ENCODE results near the gene KLHL3.
"Not testable (repeated sequence)": the region's sequence is repeated elsewhere in the genome, so short reads cannot be mapped to it uniquely, and the experiment has no call there.

Gene KLHL3

GRCh38 chr5:137735555-137736284 lies at the start of gene KLHL3:
Gene KLHL3, minus strand, starts transcription at chr5:137736089. Its CDS starts 443 bp downstream, at chr5:137735646.
- in situ Hi-C loops (cut with MboI; ENCODE audit: low sequenced_read_pairs): no loop called here

GRCh38 chr5:137782984-137783536 lies 47.2 kb upstream of the KLHL3 start:
- in situ Hi-C loops (cut with MboI; ENCODE audit: low sequenced_read_pairs): no loop called here

GRCh38 chr5:137782055-137782454 lies 46.2 kb upstream of the KLHL3 start:
- in situ Hi-C loops (cut with MboI; ENCODE audit: low sequenced_read_pairs): no loop called here

GRCh38 chr5:137778772-137779564 lies 43.1 kb upstream of the KLHL3 start:
- in situ Hi-C loops (cut with MboI; ENCODE audit: low sequenced_read_pairs): no loop called here

- in situ Hi-C loops (cut with MboI; ENCODE audit: low sequenced_read_pairs): not testable (repeated sequence)
Observed at GRCh38 chr5:137767937-137768336, 32.0 kb upstream of the KLHL3 start.

GRCh38 chr5:137761566-137761965 lies 25.7 kb upstream of the KLHL3 start:
- in situ Hi-C loops (cut with MboI; ENCODE audit: low sequenced_read_pairs): no loop called here

GRCh38 chr5:137760719-137761516 lies 25.0 kb upstream of the KLHL3 start:
- in situ Hi-C loops (cut with MboI; ENCODE audit: low sequenced_read_pairs): no loop called here

- in situ Hi-C loops (cut with MboI; ENCODE audit: low sequenced_read_pairs): no loop called here
Observed at GRCh38 chr5:137760294-137760693, 24.4 kb upstream of the KLHL3 start.

- in situ Hi-C loops (cut with MboI; ENCODE audit: low sequenced_read_pairs): no loop called here
Observed at GRCh38 chr5:137758715-137759306, 22.9 kb upstream of the KLHL3 start.

GRCh38 chr5:137758121-137758520 lies 22.2 kb upstream of the KLHL3 start:
- in situ Hi-C loops (cut with MboI; ENCODE audit: low sequenced_read_pairs): no loop called here

- in situ Hi-C loops (cut with MboI; ENCODE audit: low sequenced_read_pairs): no loop called here
Observed at GRCh38 chr5:137757634-137758033, 21.7 kb upstream of the KLHL3 start.

GRCh38 chr5:137754961-137755762 lies 19.3 kb upstream of the KLHL3 start:
- in situ Hi-C loops (cut with MboI; ENCODE audit: low sequenced_read_pairs): no loop called here

- in situ Hi-C loops (cut with MboI; ENCODE audit: low sequenced_read_pairs): no loop called here
Observed at GRCh38 chr5:137754188-137754960, 18.5 kb upstream of the KLHL3 start, which contains the start of gene HNRNPA0. Gene HNRNPA0, minus strand, starts transcription at chr5:137754363. Its CDS starts 297 bp downstream, at chr5:137754066.

GRCh38 chr5:137753691-137754187 lies 17.9 kb upstream of the KLHL3 start:
- in situ Hi-C loops (cut with MboI; ENCODE audit: low sequenced_read_pairs): no loop called here

- in situ Hi-C loops (cut with MboI; ENCODE audit: low sequenced_read_pairs): no loop called here
Observed at GRCh38 chr5:137752905-137753690, 17.2 kb upstream of the KLHL3 start.

- in situ Hi-C loops (cut with MboI; ENCODE audit: low sequenced_read_pairs): no loop called here
Observed at GRCh38 chr5:137751869-137752491, 16.1 kb upstream of the KLHL3 start.

- in situ Hi-C loops (cut with MboI; ENCODE audit: low sequenced_read_pairs): no loop called here
Observed at GRCh38 chr5:137750436-137750835, 14.5 kb upstream of the KLHL3 start.

- in situ Hi-C loops (cut with MboI; ENCODE audit: low sequenced_read_pairs): no loop called here
Observed at GRCh38 chr5:137747848-137748247, 12.0 kb upstream of the KLHL3 start.

Measured in HL-60/S4 treated with retinoic acid at 250 ng/mL for 4 days and 3 days (cell line).